Measurements from ENCODE around the gene RAB24.
"Not testable (repeated sequence)": the region's sequence is repeated elsewhere in the genome, so short reads cannot be mapped to it uniquely, and the experiment has no call there.

The RAB24 gene

GRCh38 chr5:177311723-177312648, 8.5 kb upstream of the RAB24 start, which contains the start of gene MXD3:
MXD3 (minus strand) TSS chr5:177311898; CDS start chr5:177311830, 68 bp downstream.
- peak; percentile 94 to 96 for DNase-seq (ENCODE audit: low read depth in 2 of 2)

GRCh38 chr5:177311392-177311722, 7.8 kb upstream of the RAB24 start:
- DNase-seq (ENCODE audit: low read depth in 2 of 2): no peak

GRCh38 chr5:177310757-177311391, 7.4 kb upstream of the RAB24 start:
- DNase-seq (ENCODE audit: low read depth in 2 of 2): no peak

DNA sequence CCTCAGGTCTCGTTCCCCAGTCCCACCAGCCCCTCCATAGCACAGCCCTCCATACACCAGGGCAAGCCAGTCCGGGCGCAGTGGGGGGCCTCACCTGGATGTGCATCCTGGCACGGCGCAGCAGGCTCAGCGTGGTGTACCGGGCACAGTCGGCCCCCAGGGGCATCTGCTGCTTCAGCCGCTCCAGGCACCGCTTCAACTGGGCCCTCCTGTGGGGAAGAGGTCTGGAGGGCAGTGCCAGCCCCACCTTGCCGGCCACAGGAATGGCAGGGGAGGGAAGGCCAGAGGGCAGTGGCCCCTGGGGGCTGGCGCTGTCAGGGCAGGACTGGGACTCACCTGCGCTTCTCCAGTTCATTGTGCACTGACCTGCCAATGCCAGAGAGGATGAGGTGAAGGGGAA, 6.8 kb upstream of the RAB24 start:
- no peak for DNase-seq (ENCODE audit: low read depth in 2 of 2)

GRCh38 chr5:177309351-177310191, 6.1 kb upstream of the RAB24 start:
- DNase-seq (ENCODE audit: low read depth in 2 of 2): peak; percentile 50 to 68

DNA sequence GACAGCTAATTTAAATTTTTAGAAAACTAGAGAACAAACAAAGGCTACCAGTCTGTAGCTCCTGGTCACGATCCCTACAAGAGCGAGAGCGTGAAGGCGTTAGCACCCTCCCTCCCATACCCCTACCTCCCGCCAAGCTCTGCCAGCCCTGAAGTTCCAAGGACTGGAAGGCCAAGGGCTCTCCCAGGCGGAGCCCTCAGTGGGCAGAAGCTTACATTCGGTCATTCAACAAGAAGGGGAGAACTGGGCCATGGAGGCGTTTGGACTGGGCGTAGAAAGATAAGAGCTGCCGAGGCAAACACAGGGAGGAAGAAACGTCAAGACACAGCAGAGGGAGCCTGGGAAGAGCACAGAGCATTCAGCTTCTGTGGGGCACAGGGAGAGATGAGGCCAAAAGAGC, 5.2 kb upstream of the RAB24 start:
- no peak for DNase-seq (ENCODE audit: low read depth in 2 of 2)

- no peak for DNase-seq (ENCODE audit: low read depth in 2 of 2)
Measured at GRCh38 chr5:177307544-177308363, 4.2 kb upstream of the RAB24 start.

DNA sequence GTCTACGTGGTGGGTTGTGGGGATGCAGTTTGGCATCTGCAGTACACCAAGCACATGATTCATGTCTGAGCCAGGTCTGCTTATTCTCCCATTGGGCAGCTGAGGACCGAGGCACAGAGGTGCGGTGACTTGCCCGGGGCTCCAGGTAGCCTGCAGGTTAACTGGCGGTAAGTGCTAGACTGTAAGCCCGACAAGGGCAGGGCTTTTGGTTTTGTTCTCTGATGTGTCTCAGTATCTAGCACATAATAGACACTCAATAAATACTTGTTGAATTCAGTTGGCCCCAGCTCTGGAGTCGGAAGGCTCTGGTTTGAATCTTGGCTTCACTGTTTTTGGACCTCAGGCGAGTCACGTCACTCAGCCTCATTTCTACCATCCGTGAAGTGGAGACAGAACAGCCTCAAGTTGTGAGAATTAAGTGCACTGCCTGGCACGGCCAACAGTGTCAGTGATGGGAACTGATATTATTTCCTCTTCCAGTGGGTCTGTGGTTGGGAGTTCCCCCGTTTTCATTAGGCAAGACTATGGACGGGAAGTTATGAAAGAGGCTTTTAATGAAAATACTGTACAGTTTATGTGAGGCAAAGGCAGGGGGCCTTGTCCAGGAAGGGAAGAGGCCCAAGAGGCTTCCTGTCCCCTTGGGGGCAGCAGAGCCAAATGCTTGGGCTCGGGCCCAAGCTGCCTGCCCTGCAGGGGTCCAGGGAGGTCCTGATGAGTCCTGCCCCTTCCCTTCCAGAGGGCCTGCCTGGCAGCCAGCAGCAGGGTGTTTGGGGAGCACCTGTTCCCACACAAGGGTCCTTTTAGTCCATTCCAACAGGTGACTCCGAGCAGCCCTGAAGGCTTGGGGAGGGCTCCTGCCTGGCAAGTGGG, 3.4 kb upstream of the RAB24 start:
- no peak for DNase-seq (ENCODE audit: low read depth in 2 of 2)

GRCh38 chr5:177306103-177306640, 2.7 kb upstream of the RAB24 start:
- not testable (repeated sequence) for DNase-seq (ENCODE audit: low read depth in 2 of 2)

DNA sequence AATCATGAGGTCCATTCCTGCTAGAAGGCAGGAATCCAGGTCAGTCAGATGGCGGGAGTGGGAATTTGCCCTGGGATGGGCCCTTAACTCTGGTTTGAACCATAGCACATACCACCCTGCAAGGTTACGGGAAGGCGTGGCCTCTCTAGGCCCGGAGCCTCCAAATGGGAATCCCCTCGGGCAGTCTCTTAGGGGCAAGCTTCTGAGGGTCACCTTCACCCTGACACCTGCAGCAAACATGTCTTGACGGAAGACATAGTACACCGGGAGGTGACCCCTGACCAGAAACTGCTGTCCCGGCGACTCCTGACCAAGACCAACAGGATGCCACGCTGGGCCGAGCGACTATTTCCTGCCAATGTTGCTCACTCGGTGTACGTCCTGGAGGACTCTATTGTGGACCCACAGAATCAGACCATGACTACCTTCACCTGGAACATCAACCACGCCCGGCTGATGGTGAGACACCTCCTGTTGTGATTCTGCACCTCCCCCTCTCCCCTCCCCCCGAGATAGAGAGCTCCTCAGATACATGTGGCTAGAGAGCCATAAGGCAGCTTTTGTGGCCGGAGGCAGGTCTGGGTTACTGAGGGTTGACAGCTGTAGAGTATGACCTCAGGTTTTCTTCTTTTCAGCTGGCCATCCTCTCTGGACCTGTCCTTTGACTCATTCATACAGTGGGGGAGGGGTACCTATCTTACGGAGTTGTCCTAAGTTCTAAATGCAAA, 1.0 kb upstream of the RAB24 start:
- DNase-seq (ENCODE audit: low read depth in 2 of 2): no peak

DNA sequence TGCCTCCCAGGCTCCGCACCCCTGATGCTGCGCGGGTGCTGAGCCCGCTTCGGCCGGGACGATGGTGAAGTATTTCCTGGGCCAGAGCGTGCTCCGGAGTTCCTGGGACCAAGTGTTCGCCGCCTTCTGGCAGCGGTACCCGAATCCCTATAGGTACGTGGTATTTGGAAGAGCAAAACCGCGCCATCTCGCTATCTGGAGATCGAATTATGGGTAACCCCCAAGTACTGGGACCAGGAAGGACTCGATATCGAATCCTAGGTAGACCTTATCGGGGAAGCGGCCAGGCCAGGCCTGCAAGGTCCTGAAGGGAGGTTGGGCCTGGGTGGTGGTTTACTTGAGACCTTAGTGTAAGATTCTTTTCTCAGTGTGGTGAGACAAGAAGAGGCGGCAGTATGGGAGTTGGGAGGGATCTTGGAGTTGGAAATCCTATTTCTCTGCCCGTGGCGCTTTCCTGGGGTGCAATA, 439 bp upstream of the RAB24 start:
- no peak for DNase-seq (ENCODE audit: low read depth in 2 of 2)

DNA sequence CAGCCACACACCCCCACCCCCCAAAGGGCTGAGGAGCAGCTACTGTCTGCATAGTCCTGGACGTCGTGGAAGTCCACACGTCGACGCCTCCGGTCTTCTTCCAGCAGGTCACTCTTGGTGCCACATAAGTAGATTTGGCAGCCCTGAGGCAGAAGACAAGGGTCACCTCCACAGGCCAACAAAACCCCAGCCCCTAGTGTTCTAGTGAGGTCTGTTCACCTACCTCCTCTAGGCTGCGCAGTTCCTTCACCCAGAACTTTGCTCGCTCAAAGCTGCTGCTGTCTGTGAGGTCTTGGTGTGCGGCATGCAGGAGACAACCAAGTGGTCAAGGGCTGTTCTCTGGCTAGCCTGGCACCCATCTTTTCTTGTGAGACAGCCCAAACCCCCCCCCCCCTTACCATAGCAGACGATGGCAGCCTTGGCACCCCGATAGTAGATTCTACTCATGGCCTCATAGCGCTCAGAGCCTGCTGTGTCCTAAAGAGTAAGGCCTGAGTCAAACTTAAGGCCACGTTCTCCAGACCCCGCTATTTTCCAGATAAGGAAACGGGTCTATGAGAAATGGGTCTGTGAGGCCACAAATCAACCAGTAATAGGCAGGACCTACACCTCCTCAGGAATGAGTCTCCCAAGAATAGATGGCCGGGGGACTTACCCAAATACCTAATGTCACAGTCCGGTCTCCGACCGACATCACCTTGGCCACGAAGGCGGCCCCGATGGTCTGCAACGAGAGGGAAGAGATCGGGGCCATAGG, 987 bp downstream of the RAB24 start:
- DNase-seq (ENCODE audit: low read depth in 2 of 2): no peak

DNA sequence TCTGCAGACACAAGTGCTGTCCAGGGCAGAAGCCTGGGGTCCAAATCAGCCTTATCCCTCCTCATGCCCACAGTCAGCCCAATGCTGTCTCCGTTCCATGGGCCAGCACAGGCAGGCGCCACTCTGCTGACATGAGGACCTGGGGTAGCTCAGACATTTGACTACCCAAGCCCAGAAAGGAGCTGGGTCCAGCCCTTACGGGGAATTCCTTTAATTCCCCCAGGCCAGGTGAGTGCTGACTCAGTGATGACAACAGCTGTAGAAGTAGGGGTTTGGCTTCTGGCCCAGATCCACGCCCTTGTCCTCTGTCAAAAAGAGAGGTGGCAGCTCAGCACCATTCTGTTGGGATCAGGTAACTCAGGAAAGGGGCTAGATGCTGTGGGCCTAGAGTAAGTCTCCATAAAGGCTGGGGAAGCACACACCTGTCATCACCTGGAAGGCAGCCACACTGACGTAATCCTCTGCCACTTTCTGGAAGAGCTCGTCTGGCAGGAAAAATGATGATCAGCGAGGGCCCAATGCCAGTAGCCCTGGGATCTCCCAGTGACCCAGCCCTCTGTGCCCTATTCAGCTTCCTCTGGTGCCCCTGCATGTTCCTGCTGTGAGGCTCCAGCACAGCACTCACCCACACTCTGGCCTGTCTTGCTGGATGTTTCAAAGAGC, 1.9 kb downstream of the RAB24 start:
- DNase-seq (ENCODE audit: low read depth in 2 of 2): no peak

GRCh38 chr5:177300951-177301350, 2.6 kb downstream of the RAB24 start:
- DNase-seq (ENCODE audit: low read depth in 2 of 2): no peak

DNA sequence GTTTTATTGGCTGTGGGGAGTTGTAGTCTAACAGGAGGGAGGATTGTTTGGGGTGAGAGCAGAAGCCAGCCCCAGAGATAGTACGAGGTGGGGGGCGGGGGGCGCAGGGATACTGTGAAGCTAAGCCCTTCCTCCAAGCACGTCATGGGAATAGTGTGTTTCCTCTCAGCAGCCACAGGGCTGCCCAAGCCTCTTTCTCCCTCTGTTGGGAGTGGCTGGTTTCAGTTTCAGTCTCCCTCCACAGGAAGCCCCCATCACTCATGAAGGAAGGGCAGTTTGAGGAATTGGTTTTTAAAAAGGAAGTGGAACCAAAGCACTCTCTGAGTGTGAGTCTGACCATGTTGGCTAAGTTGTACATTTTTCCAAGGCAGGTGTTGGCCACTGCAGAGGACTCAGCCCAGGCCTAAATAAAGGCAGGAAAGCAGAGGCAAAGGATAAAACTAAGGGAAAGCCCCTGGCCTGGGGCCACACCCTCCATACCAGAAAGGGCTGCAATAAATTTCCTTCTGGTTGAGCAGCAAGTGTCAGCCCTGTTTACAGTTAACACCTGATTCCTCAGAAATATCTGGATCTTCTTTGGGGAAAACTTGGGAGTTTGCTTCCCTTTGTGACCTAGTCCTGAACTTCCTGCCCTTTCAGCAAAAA, 3.2 kb downstream of the RAB24 start:
- no peak for DNase-seq (ENCODE audit: low read depth in 2 of 2)

DNA sequence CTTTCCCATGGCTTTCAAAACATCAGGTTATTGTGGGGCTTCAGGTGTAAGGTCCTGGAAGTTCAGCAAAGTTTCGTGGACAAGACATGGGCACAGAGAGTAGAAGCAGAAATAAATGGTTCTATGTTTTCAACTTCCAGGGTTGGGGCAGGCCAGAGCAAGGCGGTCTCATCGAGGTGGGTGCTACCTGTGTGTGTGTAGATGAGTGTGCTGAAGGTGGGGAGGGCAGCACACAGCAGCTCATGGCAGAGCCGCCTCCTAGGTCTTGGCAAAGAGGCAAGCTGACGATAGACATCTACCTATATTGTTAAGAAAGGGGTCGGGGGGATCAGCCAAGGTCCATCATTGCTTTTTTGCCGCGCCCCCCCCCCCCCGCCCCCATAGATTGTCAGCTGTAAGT, 3.8 kb downstream of the RAB24 start:
- no peak for DNase-seq (ENCODE audit: low read depth in 2 of 2)

DNA sequence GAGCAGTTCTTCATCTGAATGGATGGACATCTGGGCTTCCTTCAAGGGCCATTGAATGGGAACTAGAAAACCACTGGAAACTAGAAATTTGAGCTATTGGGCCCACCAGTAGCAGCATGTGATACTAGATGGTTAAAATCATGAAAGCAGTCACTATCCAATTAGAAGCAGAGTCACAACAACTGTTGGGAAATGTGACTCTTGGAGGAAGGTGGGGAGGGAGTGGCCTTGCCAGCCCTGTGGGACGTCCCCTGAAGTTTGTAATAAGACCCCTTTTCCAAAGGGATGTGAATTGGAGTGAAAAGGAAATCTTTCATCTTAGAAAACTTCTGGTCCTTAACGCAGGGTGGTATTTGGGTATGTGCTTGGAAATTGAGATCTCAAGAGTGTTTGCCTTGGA, 5.6 kb downstream of the RAB24 start:
- no peak for DNase-seq (ENCODE audit: low read depth in 2 of 2)

GRCh38 chr5:177296581-177296980, 6.9 kb downstream of the RAB24 start:
- DNase-seq (ENCODE audit: low read depth in 2 of 2): no peak
